GM18519 (cell line): ENCODE results near the gene SLC39A2.

ENCODE experiments used
- ATAC-seq: cut with Tn5 transposase; IDR thresholded peaks from one replicate; pipeline ENCODE4 v1.9.1; 2021; ENCODE audit warnings: mild to moderate bottlenecking, moderate library complexity; ENCODE audit not compliant: unreplicated experiment, low FRiP score

SLC39A2 gene

DNA sequence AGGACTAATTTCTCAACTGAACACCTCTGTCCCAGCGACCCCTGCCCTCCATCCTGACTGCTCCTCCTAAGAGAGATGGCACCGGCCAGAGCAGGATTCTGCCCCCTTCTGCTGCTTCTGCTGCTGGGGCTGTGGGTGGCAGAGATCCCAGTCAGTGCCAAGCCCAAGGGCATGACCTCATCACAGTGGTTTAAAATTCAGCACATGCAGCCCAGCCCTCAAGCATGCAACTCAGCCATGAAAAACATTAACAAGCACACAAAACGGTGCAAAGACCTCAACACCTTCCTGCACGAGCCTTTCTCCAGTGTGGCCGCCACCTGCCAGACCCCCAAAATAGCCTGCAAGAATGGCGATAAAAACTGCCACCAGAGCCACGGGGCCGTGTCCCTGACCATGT, 43.8 kb downstream of the SLC39A2 start:
- ATAC-seq: no peak

DNA sequence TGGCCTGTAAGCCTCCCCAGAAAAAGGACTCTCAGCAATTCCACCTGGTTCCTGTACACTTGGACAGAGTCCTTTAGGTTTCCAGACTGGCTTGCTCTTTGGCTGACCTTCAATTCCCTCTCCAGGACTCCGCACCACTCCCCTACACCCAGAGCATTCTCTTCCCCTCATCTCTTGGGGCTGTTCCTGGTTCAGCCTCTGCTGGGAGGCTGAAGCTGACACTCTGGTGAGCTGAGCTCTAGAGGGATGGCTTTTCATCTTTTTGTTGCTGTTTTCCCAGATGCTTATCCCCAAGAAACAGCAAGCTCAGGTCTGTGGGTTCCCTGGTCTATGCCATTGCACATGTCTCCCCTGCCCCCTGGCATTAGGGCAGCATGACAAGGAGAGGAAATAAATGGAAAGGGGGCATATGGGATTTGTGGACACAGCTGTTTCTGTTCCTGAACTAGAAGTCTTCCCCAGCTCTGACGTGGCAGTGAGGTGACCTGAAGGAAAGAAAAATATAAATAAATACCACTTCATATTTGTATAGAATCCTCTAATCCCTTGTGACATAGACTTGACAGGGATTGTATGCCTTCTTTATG, 44.4 kb downstream of the SLC39A2 start:
- no peak for ATAC-seq

- no peak for ATAC-seq
These were observed 45.0 kb downstream of the SLC39A2 start for GRCh38 chr14:21043974-21044618.

- no peak for ATAC-seq
These were observed 48.3 kb downstream of the SLC39A2 start for GRCh38 chr14:21047378-21047781.

DNA sequence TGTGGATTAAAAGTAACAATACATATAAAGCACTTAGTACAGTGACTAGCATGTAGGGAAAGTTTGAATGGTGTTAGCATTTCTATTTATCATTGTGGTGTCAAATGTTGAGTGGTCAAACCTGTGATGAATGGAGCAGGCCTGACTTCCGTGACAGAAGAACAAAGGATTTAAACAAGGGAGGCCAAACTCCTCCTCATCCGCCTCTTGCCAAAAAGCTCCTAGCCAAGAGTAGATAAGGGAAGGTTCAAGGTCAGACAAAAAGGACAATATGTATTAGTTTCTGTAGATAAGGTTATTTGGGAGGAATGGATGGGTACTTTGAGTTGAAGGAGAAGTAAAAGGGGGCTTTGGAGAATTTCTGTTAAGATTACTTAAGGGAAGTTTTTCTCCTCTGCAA, 49.5 kb downstream of the SLC39A2 start:
- ATAC-seq: no peak

- ATAC-seq: no peak
These were observed 50.2 kb downstream of the SLC39A2 start for GRCh38 chr14:21049271-21049673.

- ATAC-seq: no peak
These were observed 51.5 kb downstream of the SLC39A2 start for GRCh38 chr14:21050597-21050996.
